Measurements from ENCODE around the gene RPTOR.

GRCh38 chr17:80913928-80914821 lies 369.5 kb downstream of the RPTOR start:
- TF ChIP-seq CTCF (IDR thresholded peaks at IDR 0.05) (no peak), POLR2A (IDR thresholded peaks at IDR 0.05; ENCODE audit: low read depth) (no peak), POLR2AphosphoS5 (IDR thresholded peaks at IDR 0.05) (no peak), EP300 (IDR thresholded peaks at IDR 0.05) (no peak)

Measured in esophagus muscularis mucosa (tissue), 4 donors.